Esophagus squamous epithelium (tissue), 5 donors: ENCODE measurements around the gene FLVCR2. TPM values are rescaled to one million over a fixed set of nuclear protein-coding genes. Genes with fewer than 3 reads are reported as not detected.

Experiments used
- DNase-seq: peaks from one replicate; lab custom pipeline; 2025; lab: John Stamatoyannopoulos, UW
- H3K27ac ChIP-seq, 4 donors: fragments of 200-600 bp; sonication (generic); one replicate each; pipeline ENCODE4 v1.5.1; 2016 to 2019; ENCODE audit warnings: mild to moderate bottlenecking in 1 of 4
- H3K27me3 ChIP-seq, 4 donors: fragments of 200-600 bp; sonication (generic); 1 replicate in 3 of 4; 2 replicates in 1 of 4; pipeline versions ENCODE4 v1.5.1 to v1.6.0; 2017 to 2021; ENCODE audit warnings: antibody characterized with exemption in 1 of 4
- H3K36me3 ChIP-seq, 3 donors: fragments of 200-600 bp; sonication (generic); one replicate each; pipeline ENCODE4 v1.5.1; 2016 to 2019
- H3K4me1 ChIP-seq, 3 donors: fragments of 200-600 bp; sonication (generic); one replicate each; pipeline ENCODE4 v1.5.1; 2017 to 2019
- H3K4me3 ChIP-seq, 4 donors: fragments of 200-600 bp; sonication (generic); 1 replicate in 3 of 4; 2 replicates in 1 of 4; pipeline ENCODE4 v1.5.1; 2016 to 2019; ENCODE audit warnings: mild to moderate bottlenecking in 2 of 4, moderate library complexity in 1 of 4
- H3K9me3 ChIP-seq, 3 donors: fragments of 200-600 bp; sonication (generic); one replicate each; pipeline ENCODE4 v1.5.1; 2016 to 2019
- CTCF ChIP-seq, 6 experiments: fragments of 450-650 bp in 4 of 6; fragments of 200-600 bp in 2 of 6; sonication (generic) in 2 of 6; IDR thresholded peaks; one replicate each; pipeline ENCODE4 v1.5.1; 2016 to 2019; ENCODE audit warnings: antibody characterized with exemption in 6 of 6, mild to moderate bottlenecking in 4 of 6, moderate library complexity in 4 of 6
- POLR2A ChIP-seq, 4 donors: fragments of 450-650 bp; IDR thresholded peaks; one replicate each; pipeline ENCODE4 v1.6.1; 2017; ENCODE audit warnings: antibody characterized with exemption in 4 of 4, mild to moderate bottlenecking in 4 of 4, moderate library complexity in 3 of 4
- WGBS, 2 donors: methylation state at CpG; one replicate each; pipeline ENCODE4 v1.1.5; 2018; 5-methylcytosine and 5-hydroxymethylcytosine counted together
- intact Hi-C: fragments of 100-400 bp; cut with DNase I; formaldehyde crosslinking; loops from one replicate; pipeline ENCODE4 v1.15.0; 2022
- total RNA-seq, 4 donors: library from RNA; depleted of rRNA; stranded (reverse); fragments of >200 nt; gene quantifications; one replicate each; pipeline ENCODE4 v1.1.0, GENCODE V29; 2016
- donor health status: DM: yes; HTN: yes; CAD: no.

Gene FLVCR2
- total RNA-seq: 1 to 10 TPM; 1.1 to 7.6 (median 3.8) TPM

DNA sequence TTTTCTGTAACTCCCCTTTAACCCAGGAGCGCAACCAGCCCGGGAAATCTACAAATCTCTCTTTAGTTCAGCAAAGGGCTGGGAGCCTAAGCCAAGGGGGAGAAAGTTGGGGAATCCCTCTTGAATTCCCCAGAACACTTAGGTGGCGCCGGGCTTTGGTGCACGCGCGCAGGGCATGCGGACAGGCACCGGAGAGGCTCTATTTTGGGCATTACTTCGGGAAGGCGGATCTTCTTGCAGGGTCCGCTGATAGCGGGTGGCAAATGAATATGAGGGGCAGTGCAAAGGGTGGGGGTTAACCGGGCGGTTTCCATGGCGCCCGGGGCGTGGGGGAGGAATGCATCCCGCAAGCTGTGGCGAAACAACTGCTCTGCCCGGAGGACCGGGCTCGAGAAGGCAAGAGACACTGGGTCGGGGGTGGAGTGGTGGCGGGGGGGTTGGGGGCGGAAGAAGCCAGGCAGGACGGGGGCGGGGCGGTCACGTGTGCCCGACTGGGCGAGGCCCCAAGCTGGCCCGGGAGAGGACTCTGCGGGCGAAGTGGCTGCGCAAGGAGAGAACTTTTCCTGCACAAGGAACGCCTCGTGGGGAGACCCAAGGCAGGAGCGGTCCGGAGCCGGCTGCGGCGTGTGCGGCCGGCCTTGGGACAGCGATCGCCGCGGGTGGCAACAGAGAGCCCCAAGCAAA is at the start of gene FLVCR2:
TSS of gene FLVCR2 (plus strand) at position 519 of the 684 bp plus-strand sequence. CDS start 353 bp downstream, outside the sequence.
- Histone ChIP-seq H3K27me3 (no peaks in the 10 kb centered on the region), H3K27ac (peak within 1 kb of the TSS; percentile 42 to 89 (median 84)), H3K36me3 (no peaks in the 10 kb centered on the region), H3K4me3 (peak within 1 kb of the TSS; percentile 41 to 71 (median 60)), H3K9me3 (no peaks in the 10 kb centered on the region), H3K4me1 (peaks cover 18 to 37% (median 19%) of the 10 kb centered on the region in 3 donors)
- 0 to 3% methylated on average over 10 to 27 of the region's 49 CpGs for WGBS, 2 donors
- DNase-seq: no peak
- peak in 1 of 4 donors; percentile 46 for TF ChIP-seq POLR2A (IDR thresholded peaks at IDR 0.05)
- peak in 1 of 6 experiments; percentile 20 for TF ChIP-seq CTCF (IDR thresholded peaks at IDR 0.05)
- intact Hi-C loops: loop anchor here (2.0 kb wide), 1 partner anchor 77 kb away; no protein-coding TSS in a partner anchor

GRCh38 chr14:75531256-75531655 is 47.2 kb upstream of the FLVCR2 start:
- Histone ChIP-seq H3K4me3 (no peak overlapping the region), H3K36me3 (no peaks in the 10 kb centered on the region), H3K27ac (no peak overlapping the region), H3K4me1 (peaks cover 0 to 3% (median 0%) of the 10 kb centered on the region in 3 donors), H3K27me3 (no peaks in the 10 kb centered on the region), H3K9me3 (no peaks in the 10 kb centered on the region)
- TF ChIP-seq POLR2A (IDR thresholded peaks at IDR 0.05) (no peak), CTCF (IDR thresholded peaks at IDR 0.05) (no peak)
- DNase-seq: no peak
- intact Hi-C loops: no loop called here
- 34 to 49% methylated on average over 3 of the region's 3 CpGs for WGBS, 2 donors

GRCh38 chr14:75531660-75532317 is 46.6 kb upstream of the FLVCR2 start:
- H3K36me3 ChIP-seq: no peaks in the 10 kb centered on the region
- intact Hi-C loops: no loop called here
- TF ChIP-seq CTCF (IDR thresholded peaks at IDR 0.05): no peak
- no peak for TF ChIP-seq POLR2A (IDR thresholded peaks at IDR 0.05)
- H3K4me3 ChIP-seq: no peak overlapping the region
- H3K27ac ChIP-seq: no peak overlapping the region
- DNase-seq: no peak
- no peaks in the 10 kb centered on the region for H3K27me3 ChIP-seq
- WGBS, 2 donors: 48 to 67% methylated on average over 5 of the region's 5 CpGs
- H3K4me1 ChIP-seq: peaks cover 0 to 8% (median 0%) of the 10 kb centered on the region in 3 donors
- no peaks in the 10 kb centered on the region for H3K9me3 ChIP-seq

- TF ChIP-seq POLR2A (IDR thresholded peaks at IDR 0.05) (no peak), CTCF (IDR thresholded peaks at IDR 0.05) (no peak)
- no peak overlapping the region for H3K4me3 ChIP-seq
- 58 to 76% methylated on average over 5 of the region's 5 CpGs for WGBS, 2 donors
- H3K4me1 ChIP-seq: peaks cover 0 to 9% (median 0%) of the 10 kb centered on the region in 3 donors
- no peaks in the 10 kb centered on the region for H3K9me3 ChIP-seq
- H3K27ac ChIP-seq: no peak overlapping the region
- intact Hi-C loops: no loop called here
- no peaks in the 10 kb centered on the region for H3K36me3 ChIP-seq
- DNase-seq: no peak
- no peaks in the 10 kb centered on the region for H3K27me3 ChIP-seq
Measured at GRCh38 chr14:75533791-75534555, 44.4 kb upstream of the FLVCR2 start.
